Colonic mucosa (tissue), 4 donors: ENCODE data around the gene ZBTB25. TPM values are rescaled to one million over a fixed set of nuclear protein-coding genes. Genes with fewer than 3 reads are reported as not detected.

Experiments used
- DNase-seq: peaks from one replicate; pipeline ENCODE4 v3.0.0-alpha.2; 2020
- H3K27ac ChIP-seq: fragments of 200-600 bp; one replicate; pipeline ENCODE4 v1.8.0; 2021
- H3K27me3 ChIP-seq: fragments of 200-600 bp; one replicate; pipeline ENCODE4 v1.8.0; 2021
- H3K36me3 ChIP-seq: fragments of 200-600 bp; one replicate; pipeline ENCODE4 v1.8.0; 2021
- H3K4me1 ChIP-seq: fragments of 200-600 bp; one replicate; pipeline ENCODE4 v1.8.0; 2021; ENCODE audit warnings: mild to moderate bottlenecking
- H3K4me3 ChIP-seq: fragments of 200-600 bp; one replicate; pipeline ENCODE4 v1.8.0; 2021
- H3K9ac ChIP-seq, 2 donors: one replicate each; pipeline ENCODE4 v1.7.0; 2013; ENCODE audit warnings: control low read depth in 2 of 2, low read depth in 2 of 2, low read length in 2 of 2
- H3K9me3 ChIP-seq: fragments of 200-600 bp; one replicate; pipeline ENCODE4 v1.8.0; 2021
- CTCF ChIP-seq: fragments of 200-600 bp; IDR thresholded peaks from one replicate; pipeline ENCODE4 v1.8.0; 2022; ENCODE audit warnings: antibody characterized with exemption, mild to moderate bottlenecking
- intact Hi-C: fragments of 100-400 bp; cut with DNase I; formaldehyde crosslinking; loops from one replicate; pipeline ENCODE4 v1.14.1; 2022
- total RNA-seq, 2 donors: library from RNA; stranded (reverse); fragmentation: NEBNext Ultra II Directional in 1 of 2; extraction: Animal tissue kit (Norgen Biotek cat#: 25700) in 1 of 2; gene quantifications; one replicate each; pipeline ENCODE4 v1.2.1, GENCODE V29; 2021
- donor health status: healthy.
- donor health status: DM: no; HTN: no; CAD: no.
- donor health status: DM: no; HTN: no; CAD: no.

ZBTB25 gene
- 1 to 10 TPM; 5.6 to 6.1 TPM for total RNA-seq

- peak; percentile 87 for DNase-seq
- peak within 1 kb of the TSS; percentile 97 to 100 for H3K9ac ChIP-seq
Measured at GRCh38 chr14:64503434-64504309, at the start of gene ZBTB25. Gene ZBTB25, minus strand, starts transcription at chr14:64503838. Its CDS starts 13,305 bp downstream, at chr14:64490533.

GRCh38 chr14:64550621-64551333, 47.1 kb upstream of the ZBTB25 start:
- no peaks in the 10 kb centered on the region for H3K27me3 ChIP-seq
- no peaks in the 10 kb centered on the region for H3K4me1 ChIP-seq
- no peaks in the 10 kb centered on the region for H3K36me3 ChIP-seq
- H3K9ac ChIP-seq = peak overlapping the region in 1 of 2 donors; percentile 73
- DNase-seq = no peak
- no peaks in the 10 kb centered on the region for H3K9me3 ChIP-seq
- H3K4me3 ChIP-seq = peak overlapping the region; percentile 26
- intact Hi-C loops = no loop called here
- peak overlapping the region; percentile 60 for H3K27ac ChIP-seq
- no peak for TF ChIP-seq CTCF

More at GRCh38 chr14:64503434-64504309, at the start of gene ZBTB25:
- H3K9me3 ChIP-seq = no peaks in the 10 kb centered on the region
- no peaks in the 10 kb centered on the region for H3K36me3 ChIP-seq
- intact Hi-C loops = no loop called here
- peak within 1 kb of the TSS; percentile 100 for H3K27ac ChIP-seq
- peak within 1 kb of the TSS; percentile 78 for H3K4me3 ChIP-seq
- TF ChIP-seq CTCF = no peak
- H3K4me1 ChIP-seq = peaks cover 35% of the 10 kb centered on the region
- H3K27me3 ChIP-seq = no peaks in the 10 kb centered on the region

- no peaks in the 10 kb centered on the region for H3K36me3 ChIP-seq
- peak within 1 kb of the TSS; percentile 26 for H3K4me3 ChIP-seq
- no peak for TF ChIP-seq CTCF
- intact Hi-C loops = no loop called here
- DNase-seq = peak; percentile 77
- H3K4me1 ChIP-seq = no peaks in the 10 kb centered on the region
- H3K9ac ChIP-seq = peak within 1 kb of the TSS; percentile 73 to 75
- H3K27me3 ChIP-seq = no peaks in the 10 kb centered on the region
- H3K9me3 ChIP-seq = no peaks in the 10 kb centered on the region
- H3K27ac ChIP-seq = peak within 1 kb of the TSS; percentile 60
Measured at GRCh38 chr14:64549791-64550620, 46.4 kb upstream of the ZBTB25 start, which contains the start of gene PPP1R36. Gene PPP1R36, plus strand, starts transcription at chr14:64549961. Its CDS starts 37 bp downstream, at chr14:64549998.

- Histone ChIP-seq H3K27me3 (no peaks in the 10 kb centered on the region), H3K36me3 (no peaks in the 10 kb centered on the region), H3K4me1 (no peaks in the 10 kb centered on the region), H3K4me3 (no peak overlapping the region), H3K27ac (peak overlapping the region; percentile 60), H3K9ac (peak overlapping the region in 1 of 2 donors; percentile 73), H3K9me3 (no peaks in the 10 kb centered on the region)
- TF ChIP-seq CTCF = no peak
- DNase-seq = no peak
- intact Hi-C loops = no loop called here
Measured at GRCh38 chr14:64549016-64549415, 45.4 kb upstream of the ZBTB25 start.
